HG02885 (cell line): ENCODE results near the gene CCRL2.
A peak's percentile ranks its signal among the peaks of the same experiment; 100 is the strongest.
"Not testable (repeated sequence)": the region's sequence is repeated elsewhere in the genome, so short reads cannot be mapped to it uniquely, and the experiment has no call there.

Experiments used
- ATAC-seq: cut with Tn5 transposase; IDR thresholded peaks from one replicate; pipeline ENCODE4 v1.9.1; 2021; ENCODE audit warnings: mild to moderate bottlenecking; ENCODE audit not compliant: unreplicated experiment, poor library complexity

Gene CCRL2

GRCh38 chr3:46426476-46426875 is 19.4 kb downstream of the CCRL2 start:
- not testable (repeated sequence) for ATAC-seq

DNA sequence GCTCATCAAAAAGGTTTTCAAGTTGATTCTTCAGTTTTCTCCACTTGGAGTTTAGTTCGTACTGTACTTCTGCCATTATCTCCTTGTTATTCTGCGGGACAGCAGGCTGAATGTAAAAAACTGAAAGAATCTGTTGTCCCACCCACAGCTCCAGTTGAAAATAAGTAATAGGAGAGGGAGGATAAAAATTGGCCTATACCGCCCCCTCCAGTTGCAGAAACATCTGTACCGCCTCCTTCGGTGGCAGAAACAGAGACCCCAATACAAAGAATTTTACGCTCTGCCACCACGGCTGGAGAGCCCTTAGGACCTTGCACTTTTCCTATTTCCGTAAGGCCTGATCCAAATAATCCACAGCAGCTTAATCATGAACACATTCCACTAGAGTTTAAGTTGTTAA is 20.3 kb downstream of the CCRL2 start:
- not testable (repeated sequence) for ATAC-seq

DNA sequence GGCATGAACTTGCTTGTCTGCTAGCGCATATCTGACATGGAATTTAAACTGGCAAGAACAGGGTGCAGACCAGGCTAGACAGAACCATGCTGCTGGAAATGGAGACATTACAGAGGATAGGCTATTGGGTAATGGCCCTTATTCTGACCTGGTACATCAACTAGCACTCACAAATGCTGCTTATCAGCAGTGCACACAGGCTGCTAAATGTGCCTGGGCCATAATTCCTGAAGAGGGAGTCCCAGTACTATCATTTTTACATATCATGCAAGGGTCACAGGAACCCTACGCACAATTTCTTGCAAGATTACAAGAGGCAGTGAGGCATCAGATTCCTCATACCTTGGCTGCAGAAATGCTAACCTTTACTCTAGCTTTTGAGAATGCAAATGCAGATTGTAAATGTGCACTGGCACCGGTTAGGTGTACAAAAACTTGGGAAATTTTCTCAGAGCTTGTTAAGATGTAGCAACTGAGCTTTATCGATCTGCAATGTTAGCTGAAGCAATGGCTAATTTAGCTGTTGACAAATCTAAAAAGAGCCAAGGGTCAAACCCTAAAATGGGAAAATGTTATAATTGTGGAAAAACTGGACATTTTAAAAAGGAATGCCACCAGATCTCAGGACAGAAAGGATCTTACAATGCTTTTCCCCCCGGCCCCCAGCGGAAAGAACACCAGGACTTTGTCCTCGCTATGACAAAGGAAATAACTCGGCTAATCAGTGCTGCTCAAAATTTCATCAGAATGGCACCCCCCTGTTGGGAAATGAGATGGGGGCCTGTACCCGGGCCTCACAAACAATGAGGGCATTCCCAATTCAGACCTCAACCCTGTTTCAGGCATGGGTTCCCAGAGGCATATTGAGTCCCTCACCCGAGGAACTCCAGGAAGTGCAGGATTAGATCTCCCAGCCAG is 21.1 kb downstream of the CCRL2 start:
- ATAC-seq = no peak

- no peak for ATAC-seq
Measured at GRCh38 chr3:46429250-46429649, 22.2 kb downstream of the CCRL2 start.

DNA sequence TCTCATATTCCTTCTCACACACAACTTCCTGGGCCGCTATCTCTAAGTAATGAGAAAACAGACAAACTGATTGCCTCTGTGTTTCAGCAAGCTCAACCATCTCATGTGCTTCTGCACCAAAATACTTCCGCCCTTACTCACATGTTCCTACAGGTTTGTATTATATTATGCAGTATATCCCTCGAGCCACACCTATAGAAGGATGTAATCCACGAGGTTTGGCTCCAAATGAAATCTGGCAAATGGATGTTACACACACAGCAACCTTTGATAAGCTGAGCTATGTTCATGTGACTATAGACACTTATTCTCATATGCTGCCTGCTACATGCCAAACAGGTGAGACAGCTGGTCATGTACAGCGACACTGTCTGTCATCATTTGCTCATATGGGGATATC is 22.6 kb downstream of the CCRL2 start:
- ATAC-seq = no peak

- not testable (repeated sequence) for ATAC-seq
Measured at GRCh38 chr3:46430879-46431278, 23.8 kb downstream of the CCRL2 start.

DNA sequence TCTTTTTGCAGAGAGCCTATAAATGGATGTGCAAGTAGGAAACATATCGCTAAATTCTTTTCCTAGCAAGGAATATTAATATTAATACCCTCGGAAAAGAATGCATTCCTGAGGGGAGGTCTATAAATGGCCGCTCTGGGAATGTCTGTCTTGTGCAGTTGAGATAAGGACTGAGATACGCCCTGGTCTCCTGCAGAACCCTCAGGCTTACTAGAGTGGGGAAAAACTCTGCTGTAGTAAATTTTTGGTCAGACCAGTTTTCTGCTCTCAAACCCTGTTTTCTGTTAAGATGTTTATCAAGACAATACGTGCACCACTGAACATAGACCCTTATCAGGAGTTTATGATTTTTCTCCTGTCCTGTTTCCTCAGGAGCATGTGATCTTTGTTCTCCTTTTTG is 24.8 kb downstream of the CCRL2 start:
- ATAC-seq = not testable (repeated sequence)

- not testable (repeated sequence) for ATAC-seq
Measured at GRCh38 chr3:46433118-46433517, 26.1 kb downstream of the CCRL2 start.

DNA sequence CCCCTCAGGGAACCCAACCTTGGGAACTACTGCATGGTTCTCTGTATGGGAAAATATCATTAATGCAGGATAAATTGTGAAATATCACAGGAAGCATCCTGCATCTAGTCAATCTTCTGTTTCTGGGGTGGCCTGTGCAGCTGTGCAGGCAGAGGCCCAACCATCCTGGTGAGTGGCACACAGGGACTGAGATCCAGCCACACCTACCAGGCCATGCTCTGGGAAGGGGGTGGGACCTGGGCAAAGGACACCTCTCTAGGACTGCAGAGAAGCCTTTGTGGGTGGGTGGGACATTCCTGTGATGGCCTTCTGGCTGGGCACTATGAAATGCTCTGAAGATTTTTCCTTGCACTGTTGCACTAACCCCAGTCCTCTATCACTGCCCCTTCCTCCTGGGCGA is 26.8 kb downstream of the CCRL2 start:
- ATAC-seq = no peak

DNA sequence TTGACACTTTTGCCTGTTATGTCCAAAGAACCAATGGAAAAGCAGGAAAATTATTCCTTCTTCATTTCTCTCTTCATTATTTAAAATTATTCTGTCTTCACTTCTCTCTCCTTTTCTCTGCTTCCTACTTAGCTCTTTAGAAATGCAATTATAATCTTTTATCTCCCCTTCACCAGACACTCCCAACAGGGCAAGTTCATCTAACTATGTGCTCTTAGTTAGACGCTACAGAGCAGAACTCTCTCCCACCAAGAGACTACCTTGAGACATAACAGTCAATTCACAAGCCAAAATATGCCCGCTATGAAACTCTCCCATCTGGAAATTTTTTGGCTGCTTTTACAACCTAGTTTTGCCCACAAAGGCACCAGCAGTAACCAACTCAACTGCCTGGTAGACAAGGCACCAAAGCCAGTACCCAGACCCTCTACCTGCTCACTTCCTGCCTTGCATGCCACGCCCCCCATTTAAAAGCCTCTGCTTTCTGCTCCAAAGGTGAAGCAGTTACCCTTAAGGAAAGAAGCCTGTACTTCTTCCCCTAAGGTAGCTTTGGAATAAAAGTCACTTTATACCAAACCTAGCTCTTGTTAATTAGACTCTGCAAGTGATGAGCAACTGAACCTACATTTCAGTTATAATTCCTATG is 28.1 kb downstream of the CCRL2 start:
- no peak for ATAC-seq

- no peak for ATAC-seq
Measured at GRCh38 chr3:46438831-46439230, 31.8 kb downstream of the CCRL2 start.

GRCh38 chr3:46440531-46441294 is 33.7 kb downstream of the CCRL2 start:
- ATAC-seq = peak; percentile 78

DNA sequence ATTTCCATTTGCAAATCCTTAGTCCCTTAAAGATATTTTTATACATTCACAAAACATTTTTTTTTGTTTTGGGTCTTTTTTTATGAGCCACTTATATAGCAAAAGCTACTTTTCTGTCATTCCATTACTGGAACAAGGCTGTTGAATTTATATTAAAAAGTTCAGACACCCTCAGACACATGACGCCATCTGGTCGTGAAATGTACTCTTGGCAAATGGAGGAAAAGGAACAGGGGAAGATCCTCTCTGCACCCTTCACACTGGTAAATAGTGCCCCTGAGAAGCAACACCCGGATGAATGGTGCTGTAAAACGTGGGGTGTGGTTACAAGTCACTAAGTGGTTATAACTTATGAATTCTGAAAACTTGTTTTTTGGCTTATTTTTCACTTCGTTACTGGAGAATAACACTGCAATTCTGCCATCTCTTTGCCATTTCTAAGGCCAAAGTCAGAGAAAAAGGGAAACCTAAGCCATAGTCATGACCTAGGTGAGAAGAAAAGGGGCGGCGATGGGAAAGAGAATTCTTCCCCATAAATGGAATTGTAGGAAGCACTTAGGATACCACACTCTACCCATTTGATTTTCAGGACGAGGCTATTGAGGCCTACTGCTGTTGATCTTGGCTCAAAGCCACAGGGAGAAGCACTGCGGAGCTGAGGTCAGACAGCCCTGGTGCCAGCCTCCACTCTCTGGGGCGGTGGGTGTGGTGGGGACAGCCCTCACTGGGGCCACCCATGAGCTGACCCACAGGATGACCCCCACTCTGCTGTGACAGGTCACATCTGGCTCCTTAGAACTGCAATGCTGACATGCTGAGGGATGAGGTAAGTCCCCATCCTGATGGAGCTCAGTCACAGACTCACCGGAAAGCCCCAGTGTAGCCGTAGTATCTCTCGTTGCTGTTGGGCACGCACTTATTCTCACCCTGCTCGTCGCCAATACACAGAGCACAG is 35.8 kb downstream of the CCRL2 start:
- no peak for ATAC-seq

DNA sequence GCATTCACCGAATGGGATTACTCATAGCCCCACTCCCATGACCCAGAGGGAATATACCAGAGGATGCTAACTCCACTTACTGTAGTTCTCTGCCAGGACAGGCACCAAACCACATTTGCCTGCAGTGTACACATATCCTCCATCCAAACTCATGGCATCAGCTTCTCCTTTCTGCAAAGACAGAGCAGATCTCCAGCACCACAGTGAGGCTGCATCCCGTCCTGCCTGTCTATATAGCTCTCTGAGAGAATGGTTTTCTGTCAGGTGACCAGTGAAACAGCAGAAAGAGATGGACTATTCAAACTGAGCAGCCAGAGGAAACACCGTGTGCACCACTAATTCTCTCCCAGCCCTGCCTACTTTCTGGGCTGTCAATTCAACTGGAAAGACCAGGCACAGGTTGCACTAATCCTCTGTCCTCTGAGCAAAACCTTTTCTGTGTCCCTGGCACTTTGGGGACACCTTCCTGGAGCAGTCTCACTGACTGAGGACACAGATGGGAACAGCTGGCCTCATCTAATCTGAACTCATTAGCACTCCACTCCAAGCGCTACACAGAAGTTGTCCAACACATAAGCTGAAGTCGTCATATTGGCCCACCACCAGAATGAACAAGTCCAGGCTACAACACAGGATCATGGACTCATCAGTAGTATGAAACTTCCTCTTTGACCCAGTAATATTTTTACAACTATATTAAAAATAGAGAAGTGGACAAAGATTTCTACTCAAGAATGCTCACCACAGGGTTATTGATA is 40.3 kb downstream of the CCRL2 start:
- no peak for ATAC-seq

GRCh38 chr3:46448721-46449120 is 41.7 kb downstream of the CCRL2 start:
- ATAC-seq = no peak

- ATAC-seq = no peak
Measured at GRCh38 chr3:46449755-46450552, 42.9 kb downstream of the CCRL2 start.

- no peak for ATAC-seq
Measured at GRCh38 chr3:46453526-46454208, 46.6 kb downstream of the CCRL2 start.

DNA sequence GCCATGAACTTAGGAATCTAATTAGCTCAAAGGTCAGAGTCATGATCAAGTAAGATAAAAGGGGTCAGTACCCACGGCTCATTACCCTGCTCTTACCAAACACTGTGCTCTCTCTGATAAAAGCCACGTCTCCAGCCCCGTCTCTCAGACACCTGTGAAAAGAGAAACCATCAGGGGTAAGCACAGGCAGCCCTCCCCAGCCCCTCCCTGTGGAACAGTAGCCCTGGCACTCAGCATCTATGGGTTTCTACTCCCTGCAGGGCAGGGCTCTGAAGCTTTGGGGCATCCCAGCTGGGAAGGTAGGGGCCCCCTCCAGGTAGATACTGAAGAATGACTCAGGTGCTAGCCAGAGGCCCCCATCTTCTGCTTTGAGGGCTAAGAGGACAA is 47.1 kb downstream of the CCRL2 start:
- no peak for ATAC-seq
